ENCODE data around the gene AFAP1L2. TPM values are rescaled to one million over a fixed set of nuclear protein-coding genes. Genes with fewer than 3 reads are reported as not detected.

AFAP1L2 gene
- polyA plus RNA-seq, 3 donors = 3.6 to 11.0 (median 6.7) TPM

DNA sequence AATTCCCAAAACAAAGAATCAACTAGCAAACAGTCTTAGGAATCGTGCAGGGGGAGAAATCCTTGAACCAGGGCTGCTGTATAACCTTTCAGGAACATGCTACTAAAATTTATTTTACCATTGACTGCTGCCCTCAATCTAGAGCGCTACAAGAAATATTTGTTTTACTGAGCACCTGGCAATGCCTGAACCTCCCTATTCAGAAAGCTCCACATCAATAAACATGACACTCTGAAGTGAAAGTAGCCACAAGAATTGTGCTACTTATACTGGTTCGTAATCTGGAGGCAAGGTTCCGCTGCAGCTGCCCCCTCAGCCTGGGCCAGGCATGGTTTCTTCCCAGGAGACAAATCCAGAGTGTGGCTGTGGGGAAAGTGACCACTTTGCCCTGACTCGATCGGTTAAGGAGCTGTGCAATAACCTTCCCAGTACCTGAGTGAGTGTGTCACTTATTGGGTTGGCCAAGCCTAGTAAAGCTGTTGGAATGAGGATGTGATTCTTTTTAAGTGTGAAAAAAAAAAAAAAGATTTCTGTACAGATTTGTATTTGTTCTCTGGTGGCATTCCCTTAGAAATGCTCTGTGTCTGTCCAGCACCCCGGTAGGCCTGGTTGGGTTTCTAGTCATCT, 157.5 kb downstream of the AFAP1L2 start:
- WGBS, 3 donors = 60 to 83% (median 76%) methylated on average over 7 of the region's 7 CpGs
- no peak overlapping the region for H3K27ac ChIP-seq (ENCODE audit: low read depth, low read length)

DNA sequence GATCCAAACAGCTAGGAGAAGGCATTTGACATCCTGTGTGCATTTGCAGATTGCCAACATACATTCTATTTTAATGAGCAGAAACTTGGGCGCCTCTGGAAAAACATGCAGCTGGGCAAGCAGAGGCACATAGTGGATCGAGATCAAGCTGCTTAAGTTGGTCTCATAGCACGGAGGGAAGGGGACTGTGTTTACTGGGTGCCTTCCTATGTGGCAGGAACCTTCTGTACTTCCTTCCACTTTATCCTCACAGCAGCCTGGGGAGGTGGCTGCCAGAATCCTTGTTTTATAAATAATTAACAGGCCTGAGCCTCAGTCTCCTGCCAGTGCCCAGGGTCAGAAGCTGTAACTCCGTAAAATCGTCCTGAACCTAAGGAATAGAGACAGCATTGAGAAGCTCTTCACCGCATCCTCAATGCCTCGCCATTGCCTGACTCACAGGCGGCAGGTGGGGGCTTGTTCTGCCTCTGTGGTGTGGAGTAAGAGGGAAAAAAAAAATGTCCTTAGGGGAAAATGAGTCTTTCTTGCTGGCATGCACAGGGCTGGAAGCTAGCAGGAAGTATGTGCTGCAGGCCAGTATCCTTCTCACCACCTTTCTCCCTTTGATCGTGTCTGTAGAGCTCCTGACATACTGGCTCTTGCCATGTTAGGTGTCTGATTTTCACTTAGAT, 159.0 kb downstream of the AFAP1L2 start:
- no peak overlapping the region for H3K27ac ChIP-seq (ENCODE audit: low read depth, low read length)
- WGBS, 3 donors = 37 to 62% (median 61%) methylated on average over 9 of the region's 9 CpGs

Other genes with a start within 250 kb of the AFAP1L2 start
- 1 to 10 TPM; 4.0 to 7.7 (median 4.3) TPM for gene CCDC186, start 230.3 kb downstream of the AFAP1L2 start, polyA plus RNA-seq
- under 1 TPM; 0.11 to 0.25 (median 0.13) TPM for gene TDRD1, start 225.1 kb downstream of the AFAP1L2 start, polyA plus RNA-seq
- 1 to 10 TPM in 1 of 3 donors, under 1 TPM in 2; 0.22 to 1.8 (median 0.68) TPM for gene VWA2, start 165.2 kb downstream of the AFAP1L2 start, polyA plus RNA-seq

Data from adipose tissue (tissue), 3 donors.